Erythroblast (primary cell): Measurements from ENCODE around the gene PHOX2A.

Source experiments
- GATA1 ChIP-seq: IDR thresholded peaks from 2 replicates; pipeline ENCODE4 v1.6.1; 2011; ENCODE audit warnings: low read depth, mild to moderate bottlenecking, control low read depth, low read length, moderate library complexity
- POLR2A ChIP-seq: IDR thresholded peaks from 2 replicates; pipeline ENCODE4 v1.6.1; 2011; ENCODE audit warnings: mild to moderate bottlenecking, low read length

DNA sequence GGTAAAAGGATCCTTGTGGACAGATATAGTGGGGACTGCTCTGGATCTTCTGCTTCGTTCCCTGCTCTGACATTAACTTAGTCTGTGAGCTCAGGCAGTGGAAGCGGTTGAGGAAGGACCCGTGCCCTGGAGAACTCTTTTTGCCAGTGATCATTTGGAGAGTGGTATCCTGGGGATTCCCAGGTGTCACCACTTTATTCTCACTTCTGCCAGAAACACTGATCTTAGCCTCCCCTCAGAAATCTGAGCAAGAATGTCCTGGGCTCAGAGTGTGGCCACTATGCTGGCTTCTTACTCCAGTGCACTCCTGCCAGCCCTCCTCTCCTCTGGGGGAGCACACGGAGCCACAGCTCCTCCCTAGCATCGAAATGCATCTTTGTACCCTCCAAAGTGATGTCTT is 7.6 kb upstream of the PHOX2A start:
- TF ChIP-seq POLR2A = no peak
- no peak for TF ChIP-seq GATA1
